Activated B cell treated with CpG ODN at 0.5 μM for 24 hours (primary cell): Measurements from ENCODE around the gene CCT6A. TPM values are rescaled to one million over a fixed set of nuclear protein-coding genes. Genes with fewer than 3 reads are reported as not detected.

Experiments used
- ATAC-seq: fragments of 200-7000 bp; cut with Tn5 transposase; one replicate; pipeline ENCODE4 v1.10.0; 2021; ENCODE audit warnings: low read depth, mild to moderate bottlenecking, moderate library complexity
- CTCF ChIA-PET: fragments of 350-600 bp; sonication (Branson Sonifier 250); formaldehyde crosslinking; loops from one replicate; lab custom pipeline; 2021; ENCODE audit warnings: antibody characterized with exemption; lab: Charles Lee
- POLR2A ChIA-PET: fragments of 350-600 bp; sonication (Branson Sonifier 250); formaldehyde crosslinking; loops from one replicate; lab custom pipeline; 2021; ENCODE audit warnings: antibody characterized with exemption; lab: Charles Lee
- DNase-seq: peaks from one replicate; pipeline ENCODE4 v3.0.0; 2022
- H3K27ac Mint-ChIP-seq: one replicate; pipeline ENCODE4 v1.8.0; 2020; ENCODE audit warnings: mixed read lengths
- H3K27me3 Mint-ChIP-seq: one replicate; pipeline ENCODE4 v1.8.0; 2021; ENCODE audit warnings: mixed read lengths
- H3K36me3 Mint-ChIP-seq: one replicate; pipeline ENCODE4 v1.8.0; 2021; ENCODE audit warnings: low read depth, mixed read lengths
- H3K4me1 Mint-ChIP-seq: one replicate; pipeline ENCODE4 v1.8.0; 2021; ENCODE audit warnings: mixed read lengths
- H3K4me3 Mint-ChIP-seq: one replicate; pipeline ENCODE4 v1.8.0; 2020; ENCODE audit warnings: mild to moderate bottlenecking, mixed read lengths
- H3K9me3 Mint-ChIP-seq: one replicate; pipeline ENCODE4 v1.8.0; 2020; ENCODE audit warnings: mixed read lengths
- CTCF ChIP-seq: fragments of 200-600 bp; IDR thresholded peaks from one replicate; pipeline ENCODE4 v1.8.0; 2022; ENCODE audit warnings: antibody characterized with exemption, mild to moderate bottlenecking
- intact Hi-C: fragments of 100-400 bp; cut with micrococcal nuclease; formaldehyde crosslinking; loops from one replicate; pipeline ENCODE4 v1.15.1; 2024
- total RNA-seq: library from RNA; stranded (reverse); gene quantifications from 2 replicates; pipeline ENCODE4 v1.2.3, GENCODE V29; 2022

Gene CCT6A
- total RNA-seq, 1 donor from 2014 or later, result 158 TPM

DNA sequence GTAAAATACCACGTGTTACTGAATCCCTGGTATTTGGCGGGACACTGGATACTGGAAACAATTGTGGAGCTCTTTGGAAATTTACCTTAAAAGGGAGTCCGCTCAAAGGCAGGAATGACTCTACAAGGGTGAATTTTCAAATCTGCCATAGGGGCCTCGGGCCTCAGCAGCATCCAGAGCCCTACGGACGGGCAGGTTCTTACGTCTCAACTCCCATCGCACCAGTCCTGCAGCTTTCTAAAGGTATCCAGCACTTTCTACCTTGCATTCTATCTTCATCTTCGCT, 569 bp upstream of the CCT6A start:
- ChIA-PET POLR2A (interaction anchor here (0.7 to 1.6 kb wide), 18 partner anchors 9 to 1292 kb away, joined by 3 to 57 read pairs (median 4); partner anchors contain the start of genes CHCHD2, LANCL2, NIPSNAP2 and SEC61G), CTCF (interaction anchor here (1.2 kb wide), 1 partner anchor 14 kb away, joined by 5 read pairs; no protein-coding TSS in a partner anchor)
- TF ChIP-seq CTCF, result no peak
- H3K9me3 Mint-ChIP-seq, result no peaks in the 10 kb centered on the region
- H3K27me3 Mint-ChIP-seq, result no peaks in the 10 kb centered on the region
- H3K27ac Mint-ChIP-seq, result peak overlapping the region; percentile 88
- H3K36me3 Mint-ChIP-seq, result peaks cover 39% of the 10 kb centered on the region
- H3K4me3 Mint-ChIP-seq, result peak overlapping the region; percentile 88
- intact Hi-C loops, result loop anchor here (1.0 to 5.0 kb wide), 8 partner anchors 13 to 686 kb away; partner anchors contain the start of genes CHCHD2, LANCL2, MRPS17 and NIPSNAP2
- peaks cover 27% of the 10 kb centered on the region for H3K4me1 Mint-ChIP-seq
- ATAC-seq, result no peak
- no peak for DNase-seq

GRCh38 chr7:56053379-56053778, 1.8 kb downstream of the CCT6A start:
- no peak for TF ChIP-seq CTCF
- ATAC-seq (no peak), DNase-seq (no peak)
- Mint-ChIP-seq H3K9me3 (no peaks in the 10 kb centered on the region), H3K27ac (no peak overlapping the region), H3K36me3 (peaks cover 61% of the 10 kb centered on the region), H3K27me3 (no peaks in the 10 kb centered on the region), H3K4me1 (peaks cover 27% of the 10 kb centered on the region), H3K4me3 (no peak overlapping the region)
- intact Hi-C loops, result loop anchor here (5.0 kb wide), 1 partner anchor 101 kb away; the partner anchor contains the start of gene MRPS17
- ChIA-PET CTCF (no interaction called here), POLR2A (interaction anchor here (1.7 kb wide), 1 partner anchor 11 kb away, joined by 6 read pairs; the partner anchor contains the start of gene SUMF2)

DNA sequence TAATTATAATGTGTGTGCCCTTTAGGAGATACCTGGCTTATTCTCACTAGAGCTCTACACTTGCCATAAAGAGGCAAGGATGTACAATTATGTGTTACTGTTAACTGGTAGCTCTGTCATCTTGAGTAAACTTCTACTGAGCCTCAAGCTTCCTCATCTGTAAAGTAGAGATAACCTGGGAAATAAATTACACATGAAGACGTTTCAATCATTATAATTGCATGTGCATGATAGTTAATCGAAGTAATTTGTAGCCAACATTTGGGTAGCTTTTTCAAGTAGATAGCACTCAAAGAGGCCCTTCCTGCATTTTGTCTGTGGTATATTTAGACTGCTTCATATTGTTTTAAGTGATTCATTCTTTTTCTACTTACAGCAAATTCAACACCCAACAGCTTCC, 2.4 kb downstream of the CCT6A start:
- CTCF ChIA-PET, result no interaction called here
- H3K27ac Mint-ChIP-seq, result no peak overlapping the region
- H3K4me1 Mint-ChIP-seq, result peaks cover 27% of the 10 kb centered on the region
- no peaks in the 10 kb centered on the region for H3K27me3 Mint-ChIP-seq
- intact Hi-C loops, result loop anchor here (5.0 kb wide), 1 partner anchor 102 kb away; the partner anchor contains the start of gene MRPS17
- no peak overlapping the region for H3K4me3 Mint-ChIP-seq
- TF ChIP-seq CTCF, result no peak
- POLR2A ChIA-PET, result interaction anchor here (1.7 kb wide), 1 partner anchor 10 kb away, joined by 6 read pairs; the partner anchor contains the start of gene SUMF2
- DNase-seq (no peak), ATAC-seq (no peak)
- no peaks in the 10 kb centered on the region for H3K9me3 Mint-ChIP-seq
- peaks cover 67% of the 10 kb centered on the region for H3K36me3 Mint-ChIP-seq

DNA sequence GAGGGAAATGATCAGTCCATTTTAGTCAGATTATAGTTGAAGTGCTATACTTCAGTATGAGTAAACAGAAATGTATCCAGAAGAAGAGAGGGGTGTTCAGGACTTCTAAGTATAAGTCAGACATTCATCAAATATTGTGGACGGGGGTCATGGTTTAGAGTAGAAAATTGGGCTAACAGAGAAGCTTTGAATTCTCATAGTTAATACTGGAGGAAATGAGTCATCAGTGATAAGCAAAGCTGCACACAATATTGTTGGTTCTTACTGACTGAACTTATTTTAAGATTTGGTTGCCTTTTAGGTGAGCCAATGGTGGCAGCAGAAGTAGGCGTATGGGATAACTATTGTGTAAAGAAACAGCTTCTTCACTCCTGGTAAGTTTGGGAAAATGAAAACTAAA, 10.8 kb downstream of the CCT6A start:
- TF ChIP-seq CTCF, result no peak
- CTCF ChIA-PET, result interaction anchor here (4.3 kb wide), 1 partner anchor 12 kb away, joined by 25 read pairs; no protein-coding TSS in a partner anchor
- Mint-ChIP-seq H3K4me1 (peaks cover 32% of the 10 kb centered on the region), H3K4me3 (peak overlapping the region; percentile 24), H3K27ac (peak overlapping the region; percentile 33), H3K27me3 (no peaks in the 10 kb centered on the region), H3K9me3 (no peaks in the 10 kb centered on the region), H3K36me3 (peaks cover 68% of the 10 kb centered on the region)
- POLR2A ChIA-PET, result interaction anchor here (1.0 kb wide), 1 partner anchor 11 kb away, joined by 4 read pairs; the partner anchor contains the start of genes CCT6A and PSPH
- ATAC-seq, result no peak
- intact Hi-C loops, result loop anchor here (10.0 kb wide), 1 partner anchor 498 kb away; no protein-coding TSS in a partner anchor
- DNase-seq, result no peak

DNA sequence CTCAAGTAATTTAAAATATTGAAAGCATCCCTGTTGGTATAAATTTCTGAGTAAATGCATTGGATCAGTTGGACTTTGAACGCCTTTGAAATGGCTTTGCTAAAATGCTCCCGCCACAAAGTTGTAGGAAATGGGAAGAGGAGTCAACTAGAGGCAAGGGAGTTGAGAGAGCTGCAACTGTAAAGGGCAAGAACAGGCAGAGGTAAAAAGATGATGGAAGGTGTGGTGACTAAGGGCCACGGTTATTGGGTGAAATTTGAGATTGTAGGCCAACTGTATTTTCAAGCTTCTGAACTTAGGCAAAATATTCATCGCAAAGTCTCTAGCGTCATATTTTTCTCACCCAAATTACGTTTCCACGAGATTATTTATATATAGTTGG, 11.9 kb downstream of the CCT6A start:
- DNase-seq (no peak), ATAC-seq (no peak)
- H3K9me3 Mint-ChIP-seq, result no peaks in the 10 kb centered on the region
- peak overlapping the region; percentile 85 for H3K27ac Mint-ChIP-seq
- ChIA-PET CTCF (interaction anchor here (4.3 kb wide), 1 partner anchor 11 kb away, joined by 25 read pairs; no protein-coding TSS in a partner anchor), POLR2A (interaction anchor here (0.8 to 2.6 kb wide), 4 partner anchors 9 to 698 kb away, joined by 5 to 57 read pairs (median 9); partner anchors contain the start of genes CCT6A, CHCHD2, LANCL2 and PSPH)
- peaks cover 60% of the 10 kb centered on the region for H3K36me3 Mint-ChIP-seq
- no peak for TF ChIP-seq CTCF
- no peaks in the 10 kb centered on the region for H3K27me3 Mint-ChIP-seq
- peak overlapping the region; percentile 92 for H3K4me3 Mint-ChIP-seq
- intact Hi-C loops, result loop anchor here (10.0 kb wide), 1 partner anchor 499 kb away; no protein-coding TSS in a partner anchor
- H3K4me1 Mint-ChIP-seq, result peaks cover 32% of the 10 kb centered on the region
